Loucy (cell line): Measurements from ENCODE around the gene ELMO1.

ENCODE experiments used
- H2AFZ ChIP-seq: fragments of 200-600 bp; sonication (generic); 2 replicates; pipeline ENCODE4 v1.6.0; 2016; ENCODE audit warnings: antibody characterized with exemption, mild to moderate bottlenecking, low read length, moderate library complexity
- H3F3A ChIP-seq: fragments of 200-600 bp; 2 replicates; pipeline ENCODE4 v1.6.0; 2016; ENCODE audit warnings: antibody characterized with exemption, low read depth, mild to moderate bottlenecking
- H3K27me3 ChIP-seq: fragments of 200-600 bp; sonication (generic); 2 replicates; pipeline ENCODE4 v1.6.1; 2014; ENCODE audit warnings: low read length, mild to moderate bottlenecking; ENCODE audit not compliant: insufficient read depth, poor library complexity, severe bottlenecking
- H3K36me3 ChIP-seq: fragments of 200-600 bp; sonication (generic); 2 replicates; pipeline ENCODE4 v1.6.1; 2016; ENCODE audit warnings: low read length; ENCODE audit not compliant: insufficient read depth
- H3K4me1 ChIP-seq: fragments of 200-600 bp; sonication (generic); 2 replicates; pipeline ENCODE4 v1.5.1; 2014; ENCODE audit warnings: low read length, mild to moderate bottlenecking; ENCODE audit not compliant: insufficient read depth, poor library complexity, severe bottlenecking
- H3K4me2 ChIP-seq: fragments of 200-600 bp; sonication (generic); 2 replicates; pipeline ENCODE4 v1.6.0; 2014; ENCODE audit warnings: antibody characterized with exemption, low read length, low read depth, mild to moderate bottlenecking; ENCODE audit not compliant: poor library complexity, severe bottlenecking
- H3K4me3 ChIP-seq: fragments of 200-600 bp; sonication (generic); 2 replicates; pipeline ENCODE4 v1.5.1; 2014; ENCODE audit warnings: low read length, mild to moderate bottlenecking, mixed read lengths; ENCODE audit not compliant: poor library complexity, severe bottlenecking
- H3K79me2 ChIP-seq: fragments of 200-600 bp; sonication (generic); 2 replicates; pipeline ENCODE4 v1.6.1; 2014; ENCODE audit warnings: low read length; ENCODE audit not compliant: insufficient read depth
- H3K9ac ChIP-seq: fragments of 200-600 bp; sonication (generic); 2 replicates; pipeline ENCODE4 v1.6.0; 2014; ENCODE audit warnings: mild to moderate bottlenecking, low read depth, low read length, moderate library complexity; ENCODE audit not compliant: poor library complexity, severe bottlenecking
- H3K9me2 ChIP-seq: fragments of 200-600 bp; sonication (generic); replicated peaks from 2 replicates; pipeline ENCODE4 v1.6.1; 2016; ENCODE audit warnings: low read depth, low read length, mixed read lengths
- H3K9me3 ChIP-seq: fragments of 200-600 bp; sonication (generic); 2 replicates; pipeline ENCODE4 v1.6.1; 2014; ENCODE audit warnings: mild to moderate bottlenecking, antibody characterized with exemption, low read length, low read depth; ENCODE audit not compliant: insufficient read depth
- H4K20me1 ChIP-seq: fragments of 200-600 bp; sonication (generic); 2 replicates; pipeline ENCODE4 v1.6.0; 2014; ENCODE audit warnings: antibody characterized with exemption, low read length, mild to moderate bottlenecking; ENCODE audit not compliant: insufficient read depth, poor library complexity, severe bottlenecking
- CTCF ChIP-seq: fragments of 200-600 bp; sonication (generic); conservative IDR thresholded peaks from 2 replicates; pipeline ENCODE4 v1.5.1; 2014; ENCODE audit warnings: mild to moderate bottlenecking, antibody characterized with exemption, low read length
- EZH2phosphoT487 ChIP-seq: fragments of 200-600 bp; IDR thresholded peaks from 2 replicates; pipeline ENCODE4 v1.6.1; 2018; ENCODE audit warnings: antibody characterized with exemption, mild to moderate bottlenecking, moderate library complexity, borderline replicate concordance

The ELMO1 gene

GRCh38 chr7:37070031-37070430 lies 378.6 kb downstream of the ELMO1 start:
- Histone ChIP-seq H3K4me3 (no peak overlapping the region), H3K9me3 (no peaks in the 10 kb centered on the region), H2AFZ (no peak overlapping the region), H3K36me3 (0 out of 2 replicates have a peak, but pooled peaks cover 4% of the 10 kb centered on the region), H4K20me1 (no peaks in the 10 kb centered on the region), H3K9me2 (no peaks in the 10 kb centered on the region), H3K79me2 (no peaks in the 10 kb centered on the region), H3K27me3 (no peaks in the 10 kb centered on the region), H3K4me1 (no peaks in the 10 kb centered on the region), H3K4me2 (no peak overlapping the region), H3F3A (no peaks in the 10 kb centered on the region), H3K9ac (no peak overlapping the region)
- TF ChIP-seq EZH2phosphoT487 (no peak), CTCF (no peak)

- Histone ChIP-seq H4K20me1 (no peaks in the 10 kb centered on the region), H3K4me3 (no peak overlapping the region)
- TF ChIP-seq CTCF (no peak), EZH2phosphoT487 (no peak)
Measured at GRCh38 chr7:37069336-37069735, 379.3 kb downstream of the ELMO1 start.

GRCh38 chr7:37068902-37069301 lies 379.8 kb downstream of the ELMO1 start:
- no peaks in the 10 kb centered on the region for H3K79me2 ChIP-seq
- H3K4me2 ChIP-seq = no peak overlapping the region
- no peak overlapping the region for H3K4me3 ChIP-seq
- no peaks in the 10 kb centered on the region for H3K9me3 ChIP-seq
- TF ChIP-seq CTCF = no peak
- TF ChIP-seq EZH2phosphoT487 = no peak
- no peaks in the 10 kb centered on the region for H3F3A ChIP-seq
- no peak overlapping the region for H3K9ac ChIP-seq
- no peaks in the 10 kb centered on the region for H4K20me1 ChIP-seq
- H3K4me1 ChIP-seq = no peaks in the 10 kb centered on the region
- H3K9me2 ChIP-seq = no peaks in the 10 kb centered on the region
- H2AFZ ChIP-seq = no peak overlapping the region
- no peaks in the 10 kb centered on the region for H3K36me3 ChIP-seq
- H3K27me3 ChIP-seq = no peaks in the 10 kb centered on the region

More at GRCh38 chr7:37069336-37069735, 379.3 kb downstream of the ELMO1 start:
- no peaks in the 10 kb centered on the region for H3K9me2 ChIP-seq
- H2AFZ ChIP-seq = no peak overlapping the region
- no peaks in the 10 kb centered on the region for H3K4me1 ChIP-seq
- H3K27me3 ChIP-seq = no peaks in the 10 kb centered on the region
- H3K79me2 ChIP-seq = no peaks in the 10 kb centered on the region
- no peaks in the 10 kb centered on the region for H3F3A ChIP-seq
- no peak overlapping the region for H3K9ac ChIP-seq
- no peaks in the 10 kb centered on the region for H3K9me3 ChIP-seq
- H3K4me2 ChIP-seq = no peak overlapping the region
- 0 out of 2 replicates have a peak, but pooled peaks cover 1% of the 10 kb centered on the region for H3K36me3 ChIP-seq
